ENCODE measurements around the gene OSBPL8. TPM values are rescaled to one million over a fixed set of nuclear protein-coding genes. Genes with fewer than 3 reads are reported as not detected.

Gene OSBPL8
- total RNA-seq, 4 donors from 2014 or later, result 39.0 to 69.3 (median 49.0) TPM

DNA sequence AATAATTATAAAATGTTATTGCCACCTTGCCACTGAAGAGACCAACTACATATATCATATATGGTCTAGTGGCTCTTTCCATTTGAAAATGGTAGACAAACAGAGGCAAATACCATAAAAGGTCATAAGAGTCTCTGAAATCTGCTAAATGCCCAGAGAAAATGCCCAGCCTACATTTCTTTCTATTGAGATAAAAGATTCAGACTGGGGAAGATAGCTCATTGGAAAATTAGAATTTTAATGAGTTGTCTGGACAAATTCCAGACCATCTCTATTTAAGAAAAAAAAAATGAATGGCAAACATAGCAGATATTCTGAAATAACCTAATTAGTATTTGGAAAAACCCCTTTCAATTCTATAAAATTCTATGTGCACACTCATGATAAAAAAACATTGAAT lies 131.5 kb downstream of the OSBPL8 start:
- no peak overlapping the region for H3K4me3 ChIP-seq
- H3K27me3 ChIP-seq, result no peaks in the 10 kb centered on the region
- DNase-seq, result no peak
- no peaks in the 10 kb centered on the region for H3K4me1 ChIP-seq
- no peak for TF ChIP-seq POLR2A (IDR thresholded peaks at IDR 0.05)
- TF ChIP-seq, protein P1, sequence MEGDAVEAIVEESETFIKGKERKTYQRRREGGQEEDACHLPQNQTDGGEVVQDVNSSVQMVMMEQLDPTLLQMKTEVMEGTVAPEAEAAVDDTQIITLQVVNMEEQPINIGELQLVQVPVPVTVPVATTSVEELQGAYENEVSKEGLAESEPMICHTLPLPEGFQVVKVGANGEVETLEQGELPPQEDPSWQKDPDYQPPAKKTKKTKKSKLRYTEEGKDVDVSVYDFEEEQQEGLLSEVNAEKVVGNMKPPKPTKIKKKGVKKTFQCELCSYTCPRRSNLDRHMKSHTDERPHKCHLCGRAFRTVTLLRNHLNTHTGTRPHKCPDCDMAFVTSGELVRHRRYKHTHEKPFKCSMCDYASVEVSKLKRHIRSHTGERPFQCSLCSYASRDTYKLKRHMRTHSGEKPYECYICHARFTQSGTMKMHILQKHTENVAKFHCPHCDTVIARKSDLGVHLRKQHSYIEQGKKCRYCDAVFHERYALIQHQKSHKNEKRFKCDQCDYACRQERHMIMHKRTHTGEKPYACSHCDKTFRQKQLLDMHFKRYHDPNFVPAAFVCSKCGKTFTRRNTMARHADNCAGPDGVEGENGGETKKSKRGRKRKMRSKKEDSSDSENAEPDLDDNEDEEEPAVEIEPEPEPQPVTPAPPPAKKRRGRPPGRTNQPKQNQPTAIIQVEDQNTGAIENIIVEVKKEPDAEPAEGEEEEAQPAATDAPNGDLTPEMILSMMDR (IDR thresholded peaks at IDR 0.05), result no peak
- H3K9me3 ChIP-seq, result peaks cover 0 to 15% (median 0%) of the 10 kb centered on the region in 4 donors
- H3K27ac ChIP-seq, result no peak overlapping the region
- H3K36me3 ChIP-seq, result no peaks in the 10 kb centered on the region

DNA sequence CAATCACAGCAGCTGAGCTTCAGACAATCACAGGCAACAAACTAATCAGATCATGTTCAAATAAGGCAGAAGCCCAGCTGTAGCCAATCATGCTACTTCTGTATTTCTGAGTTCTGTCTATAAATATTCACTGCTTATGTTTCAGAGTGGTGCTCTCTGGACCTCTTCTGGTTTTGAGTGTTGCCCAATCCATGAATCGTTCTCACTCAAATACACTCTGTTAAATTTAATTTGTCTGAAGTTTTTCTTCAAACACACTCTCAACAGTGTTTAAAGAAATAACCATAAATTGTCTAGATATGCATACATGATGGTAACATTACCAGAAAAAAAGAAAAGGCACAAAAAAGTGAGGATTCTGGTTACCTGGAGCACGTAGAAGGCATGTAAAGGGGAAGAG lies 133.4 kb downstream of the OSBPL8 start:
- no peak overlapping the region for H3K4me3 ChIP-seq
- H3K27me3 ChIP-seq, result no peaks in the 10 kb centered on the region
- no peak for TF ChIP-seq POLR2A (IDR thresholded peaks at IDR 0.05)
- TF ChIP-seq, protein P1 (IDR thresholded peaks at IDR 0.05), result no peak
- no peaks in the 10 kb centered on the region for H3K36me3 ChIP-seq
- no peak for DNase-seq
- peaks cover 0 to 11% (median 0%) of the 10 kb centered on the region in 4 donors for H3K9me3 ChIP-seq
- H3K27ac ChIP-seq, result no peak overlapping the region
- no peaks in the 10 kb centered on the region for H3K4me1 ChIP-seq

DNA sequence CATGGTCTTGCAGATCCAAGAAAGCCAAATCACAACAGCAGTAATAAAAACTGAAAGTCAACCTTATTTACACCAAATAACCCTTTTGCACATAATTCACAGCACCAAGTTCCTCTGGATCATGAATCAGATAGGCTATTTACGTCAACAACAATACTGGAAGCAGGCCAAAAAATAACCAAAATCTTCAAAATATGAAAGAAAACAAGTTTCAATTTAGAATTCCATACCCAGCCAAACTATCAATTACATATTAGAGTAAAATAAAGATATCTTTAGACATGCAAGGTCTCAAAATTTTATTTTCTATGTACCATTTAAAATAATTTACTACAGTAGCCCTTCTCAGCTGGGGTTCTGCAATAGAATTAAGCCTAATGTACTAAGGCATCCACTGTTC lies 134.6 kb downstream of the OSBPL8 start:
- Histone ChIP-seq H3K4me3 (no peak overlapping the region), H3K27ac (no peak overlapping the region), H3K27me3 (no peaks in the 10 kb centered on the region), H3K4me1 (no peaks in the 10 kb centered on the region), H3K9me3 (peaks cover 0 to 11% (median 0%) of the 10 kb centered on the region in 4 donors), H3K36me3 (no peaks in the 10 kb centered on the region)
- no peak for DNase-seq
- TF ChIP-seq, protein P1 (IDR thresholded peaks at IDR 0.05), result no peak
- no peak for TF ChIP-seq POLR2A (IDR thresholded peaks at IDR 0.05)

DNA sequence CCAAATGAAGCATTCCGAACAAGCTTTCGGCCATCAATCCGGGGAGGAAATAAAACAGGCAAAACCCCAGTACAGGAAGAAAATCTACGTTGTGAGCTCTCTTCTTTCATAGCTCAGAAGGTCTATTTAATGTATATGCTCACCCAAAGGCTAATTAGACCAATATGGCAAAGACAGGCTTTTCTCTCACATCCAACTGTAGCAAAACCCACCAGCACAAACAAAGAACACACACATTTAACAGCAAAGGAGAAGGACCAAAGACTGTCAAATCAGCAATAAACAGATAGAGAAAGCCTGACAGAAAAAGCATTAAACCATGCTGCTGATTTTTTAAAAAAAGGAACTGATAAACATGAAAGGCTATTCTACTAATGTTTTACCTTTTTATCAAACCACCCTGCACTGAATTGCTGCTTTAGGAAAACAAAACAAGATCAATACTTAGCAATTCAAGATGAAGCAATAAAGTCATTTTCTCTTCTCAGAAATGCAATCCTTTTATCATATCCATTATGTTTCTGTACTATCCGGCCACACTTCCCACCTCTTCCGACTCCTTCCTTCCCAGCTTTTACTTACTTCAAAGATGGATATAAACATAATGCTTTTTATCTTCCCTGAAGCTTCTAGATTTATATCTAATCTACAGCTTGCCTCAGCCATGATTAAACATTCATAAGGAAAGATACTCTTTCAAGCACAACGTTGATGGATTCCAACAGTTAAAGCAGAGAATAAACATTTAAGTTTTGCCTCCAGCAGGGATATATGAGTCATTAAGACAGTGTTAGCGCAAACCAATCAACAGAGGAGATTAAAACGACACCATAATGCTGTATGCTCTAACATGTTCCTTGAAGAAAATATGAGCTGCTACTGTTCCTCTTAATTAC lies 136.8 kb downstream of the OSBPL8 start:
- Histone ChIP-seq H3K9me3 (peaks cover 0 to 11% (median 0%) of the 10 kb centered on the region in 4 donors), H3K4me3 (no peak overlapping the region), H3K27ac (no peak overlapping the region), H3K27me3 (no peaks in the 10 kb centered on the region), H3K4me1 (no peaks in the 10 kb centered on the region), H3K36me3 (no peaks in the 10 kb centered on the region)
- DNase-seq, result no peak
- TF ChIP-seq, protein P1 (IDR thresholded peaks at IDR 0.05), result no peak

DNA sequence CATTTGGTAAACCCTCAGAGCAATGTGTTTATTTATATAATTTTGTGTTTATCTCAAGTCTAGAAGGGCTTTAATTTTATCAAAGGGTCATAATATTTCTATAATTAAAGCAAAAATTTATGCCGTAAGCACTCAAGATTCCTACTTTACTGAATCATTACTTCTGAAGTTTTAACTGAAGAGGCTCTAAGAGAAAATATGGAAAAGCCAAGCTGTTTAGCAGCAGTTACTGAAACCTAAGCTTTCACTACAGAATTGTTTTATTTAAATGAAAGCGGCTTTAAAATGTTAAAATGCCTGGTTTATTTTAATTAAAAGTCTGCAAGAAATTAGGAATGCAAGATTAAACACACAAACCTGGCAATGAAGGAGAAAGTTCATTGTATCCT lies 137.4 kb downstream of the OSBPL8 start:
- TF ChIP-seq, protein P1 (IDR thresholded peaks at IDR 0.05), result no peak
- no peak for TF ChIP-seq POLR2A (IDR thresholded peaks at IDR 0.05)
- Histone ChIP-seq H3K36me3 (no peaks in the 10 kb centered on the region), H3K4me1 (no peaks in the 10 kb centered on the region), H3K27ac (no peak overlapping the region), H3K4me3 (no peak overlapping the region), H3K27me3 (no peaks in the 10 kb centered on the region), H3K9me3 (peaks cover 0 to 11% (median 0%) of the 10 kb centered on the region in 4 donors)
- no peak for DNase-seq

Data from Peyer's patch (tissue), 4 donors.